UCSD-AML1 (cell line): ENCODE measurements around the gene MYL6B.
"Not testable (repeated sequence)": the region's sequence is repeated elsewhere in the genome, so short reads cannot be mapped to it uniquely, and the experiment has no call there.

Experiments used
- DNase-seq: peaks from one replicate; lab custom pipeline; 2025; ENCODE audit not compliant: unreplicated experiment; lab: John Stamatoyannopoulos, UW

The MYL6B gene

DNA sequence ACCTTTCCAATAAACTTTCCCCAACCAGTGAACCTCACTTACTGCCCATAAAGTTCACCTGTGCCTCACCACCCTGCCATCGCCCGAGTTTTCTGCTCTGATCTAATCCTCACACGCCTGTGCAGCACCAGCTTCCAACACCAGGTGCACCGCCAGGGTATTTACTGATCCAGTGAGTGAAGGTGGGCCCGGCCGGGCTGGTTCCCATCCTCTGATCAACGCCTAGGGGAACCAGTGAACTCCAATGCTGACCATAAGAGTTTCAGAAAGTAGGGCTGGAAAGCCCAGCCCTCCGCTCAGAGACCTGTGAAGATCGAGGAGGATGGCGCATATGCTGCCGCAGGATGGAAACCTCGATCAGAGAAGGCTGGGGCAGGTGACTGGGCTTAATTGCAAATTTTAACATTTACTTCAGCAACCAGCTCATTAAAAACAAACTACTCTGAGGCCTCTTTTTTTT is 685 bp upstream of the MYL6B start:
- peak; percentile 62 for DNase-seq

DNA sequence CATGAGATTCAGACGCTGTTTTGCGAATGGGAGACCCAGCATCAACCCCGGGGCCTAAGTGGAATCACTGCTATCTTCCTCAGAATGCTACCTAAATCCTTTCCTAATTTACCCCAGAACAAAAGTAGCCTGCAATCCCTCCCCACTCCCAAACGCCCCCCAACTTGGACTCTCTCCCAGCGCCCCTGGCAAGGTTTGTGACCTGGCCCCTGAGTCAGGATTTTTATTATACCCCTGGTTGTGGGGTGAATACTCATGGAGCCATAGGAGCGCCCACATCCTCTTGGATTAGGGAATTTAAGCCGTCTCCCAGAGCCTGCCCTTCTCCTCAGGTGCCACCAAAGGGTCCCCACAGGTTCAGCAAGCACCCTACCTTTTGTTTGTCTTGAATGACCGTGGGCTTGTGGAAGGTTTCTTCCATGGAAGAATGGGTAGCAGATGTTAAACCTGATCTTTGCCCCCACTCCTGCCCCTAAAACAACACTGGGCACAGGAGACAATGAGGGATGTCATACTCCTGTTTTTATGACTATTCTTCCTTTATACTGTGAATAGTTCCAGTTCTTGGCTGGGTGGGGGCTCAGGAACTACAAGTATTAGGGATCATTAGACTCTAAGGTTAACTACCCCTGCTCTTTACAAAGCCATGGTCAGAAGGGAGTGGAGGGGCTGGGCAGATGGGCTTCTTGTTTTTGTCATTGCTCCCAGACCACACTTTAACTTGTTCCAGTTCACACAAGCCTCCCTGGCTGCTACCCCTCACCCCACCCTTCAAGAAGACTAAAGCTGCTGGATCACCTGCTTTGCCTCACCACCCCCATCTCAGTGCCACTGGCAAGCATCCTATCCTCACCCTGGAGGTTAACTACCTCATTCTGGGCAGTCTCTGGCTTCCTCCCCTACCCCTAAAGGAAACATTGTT is 630 bp downstream of the MYL6B start:
- no peak for DNase-seq

DNA sequence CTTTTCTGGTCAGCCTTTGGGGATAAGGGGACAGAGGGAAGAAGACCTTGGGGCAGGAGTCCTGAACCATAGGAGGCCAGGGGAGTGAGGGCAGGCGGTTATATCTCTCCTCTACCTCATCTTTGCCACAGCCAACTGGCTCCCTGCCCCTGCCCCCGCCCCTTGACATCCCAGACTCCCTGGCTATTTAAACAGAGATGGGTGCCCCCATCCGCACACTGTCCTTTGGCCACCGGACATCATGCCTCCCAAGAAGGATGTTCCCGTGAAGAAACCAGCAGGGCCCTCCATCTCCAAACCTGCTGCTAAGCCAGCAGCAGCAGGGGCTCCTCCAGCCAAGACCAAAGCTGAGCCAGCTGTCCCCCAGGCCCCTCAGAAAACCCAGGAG is 1.3 kb downstream of the MYL6B start:
- no peak for DNase-seq

DNA sequence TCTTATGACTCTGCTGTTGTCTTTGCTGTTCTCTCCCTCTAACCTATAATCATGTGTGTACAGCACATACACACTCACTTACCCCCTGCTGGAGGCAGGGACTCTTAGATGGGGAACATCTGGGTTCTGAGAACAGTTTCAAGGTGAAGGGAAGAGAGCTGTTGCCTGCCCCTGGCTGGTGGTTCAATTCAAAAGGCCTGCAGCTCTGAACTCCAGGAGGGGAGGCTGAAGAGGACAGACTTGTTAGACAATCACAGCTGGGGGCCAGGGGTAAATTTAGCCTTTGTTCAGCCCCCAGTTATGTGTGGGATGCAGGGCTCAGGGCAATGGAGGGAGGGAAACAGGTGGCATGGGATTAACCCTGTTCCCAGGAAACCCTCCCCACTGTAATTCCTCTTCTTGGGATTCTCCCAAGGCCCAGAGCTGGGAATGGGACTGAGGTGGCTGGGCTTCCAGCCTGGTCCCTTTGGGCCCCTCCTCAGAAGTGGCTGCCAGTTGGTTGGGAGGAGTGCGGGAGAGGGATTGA is 1.9 kb downstream of the MYL6B start:
- no peak for DNase-seq

DNA sequence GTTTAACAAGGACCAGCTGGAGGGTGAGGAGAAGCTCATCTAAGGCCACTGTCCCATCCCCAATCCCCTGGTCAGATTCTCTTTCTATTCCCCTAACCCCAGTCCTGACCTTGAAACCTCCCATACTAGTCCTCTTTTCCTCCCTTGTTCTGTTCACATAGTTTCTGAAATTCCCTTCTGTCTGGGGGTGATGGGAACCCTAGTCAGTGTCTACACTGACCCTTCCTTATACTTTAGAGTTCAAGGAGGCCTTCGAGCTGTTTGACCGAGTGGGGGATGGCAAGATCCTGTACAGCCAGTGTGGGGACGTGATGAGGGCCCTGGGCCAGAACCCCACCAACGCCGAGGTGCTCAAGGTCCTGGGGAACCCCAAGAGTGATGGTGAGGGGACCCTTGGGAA is 2.4 kb downstream of the MYL6B start:
- no peak for DNase-seq

DNA sequence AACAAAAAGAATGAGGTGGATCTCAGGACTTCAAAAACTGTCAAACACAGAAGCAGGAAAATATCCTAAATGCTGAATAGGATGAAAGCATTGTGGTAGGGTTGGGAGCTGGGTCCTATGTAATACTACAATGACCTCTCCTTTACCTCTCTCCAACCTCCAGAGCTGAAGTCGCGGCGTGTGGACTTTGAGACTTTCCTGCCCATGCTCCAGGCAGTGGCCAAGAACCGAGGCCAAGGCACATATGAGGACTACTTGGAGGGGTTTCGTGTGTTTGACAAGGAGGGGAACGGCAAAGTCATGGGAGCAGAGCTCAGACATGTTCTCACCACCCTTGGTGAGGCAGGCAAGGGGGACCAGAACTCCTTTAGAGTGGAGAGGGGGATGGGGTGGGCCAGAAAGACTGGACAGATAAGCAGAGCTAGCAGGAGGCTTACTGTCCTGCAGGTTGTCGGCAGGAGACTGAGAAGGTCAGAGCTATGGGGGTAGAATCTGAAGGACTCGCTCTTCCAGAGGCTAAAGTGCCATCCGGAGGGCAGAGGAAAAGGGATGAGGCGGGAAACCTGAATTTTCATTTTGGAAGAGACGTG is 3.0 kb downstream of the MYL6B start:
- DNase-seq = no peak

DNA sequence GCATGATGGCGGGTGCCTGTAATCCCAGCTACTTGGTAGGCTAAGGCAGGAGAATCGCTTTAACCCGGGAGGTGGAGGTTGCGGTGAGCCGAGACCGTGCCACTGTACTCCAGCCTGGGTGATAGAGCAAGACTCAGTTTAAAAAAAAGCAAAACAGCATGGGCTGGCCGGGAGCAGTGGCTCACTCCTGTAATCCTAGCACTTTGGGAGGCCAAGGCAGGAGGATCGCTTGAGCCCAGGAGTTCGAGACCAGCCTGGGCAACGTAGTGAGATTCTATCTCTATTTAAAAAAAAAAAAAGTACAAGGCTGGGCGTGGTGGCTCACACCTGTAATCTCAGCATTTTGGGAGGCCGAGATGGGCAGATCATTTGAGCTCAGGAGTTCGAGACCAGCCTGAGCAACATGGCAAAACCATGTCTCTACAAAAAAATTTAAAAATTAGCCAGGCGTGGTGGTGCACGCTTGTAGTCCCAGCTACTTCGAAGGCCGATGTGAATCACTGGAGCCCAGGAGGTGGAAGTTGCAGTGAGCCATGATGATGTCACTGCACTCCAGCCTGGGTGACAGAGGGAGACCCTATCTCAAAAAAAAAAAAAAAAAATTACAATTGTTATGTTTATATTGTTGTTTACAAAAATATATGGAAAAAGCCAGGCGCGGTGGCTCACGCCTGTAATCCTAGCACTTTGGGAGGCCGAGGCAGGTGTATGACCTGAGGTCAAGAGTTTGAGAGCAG is 4.2 kb downstream of the MYL6B start:
- DNase-seq = not testable (repeated sequence)

DNA sequence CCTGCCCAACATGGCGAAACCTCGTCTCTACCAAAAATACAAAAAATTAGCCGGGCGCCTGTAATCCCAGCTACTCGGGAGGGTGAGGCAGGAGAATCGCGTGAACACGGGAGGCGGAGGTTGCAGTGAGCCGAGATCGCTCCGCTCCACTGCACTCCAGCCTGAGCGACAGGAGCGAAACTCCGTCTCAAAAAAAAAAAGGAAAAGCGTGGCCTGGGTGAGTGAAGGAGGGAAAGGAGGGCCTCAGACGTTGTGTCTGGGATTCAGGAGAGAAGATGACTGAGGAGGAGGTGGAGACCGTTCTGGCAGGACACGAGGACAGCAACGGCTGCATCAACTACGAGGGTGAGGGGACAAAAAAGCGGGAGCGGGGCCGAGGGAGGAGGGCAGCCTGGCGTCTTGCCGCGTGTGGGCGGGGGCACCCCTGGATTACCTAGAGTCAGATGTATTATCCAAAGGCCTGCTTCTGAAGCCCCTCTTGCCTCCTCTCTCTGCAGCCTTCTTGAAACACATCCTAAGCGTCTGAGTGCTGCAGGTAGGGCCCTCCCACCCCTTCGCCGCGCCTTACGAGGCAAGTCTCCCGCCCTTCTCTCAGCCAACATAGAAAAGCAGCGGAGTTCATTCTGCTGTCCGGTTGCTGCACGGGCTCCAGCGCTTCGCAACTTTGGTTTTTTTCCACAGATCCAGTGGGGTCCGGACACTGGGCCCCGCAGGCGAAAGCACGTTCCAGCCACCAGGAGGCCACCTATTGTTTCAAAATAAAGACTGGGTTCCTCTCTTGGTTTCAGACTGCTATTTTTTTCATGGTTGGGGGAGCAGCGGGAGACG is 5.0 kb downstream of the MYL6B start:
- peak; percentile 74 for DNase-seq

DNA sequence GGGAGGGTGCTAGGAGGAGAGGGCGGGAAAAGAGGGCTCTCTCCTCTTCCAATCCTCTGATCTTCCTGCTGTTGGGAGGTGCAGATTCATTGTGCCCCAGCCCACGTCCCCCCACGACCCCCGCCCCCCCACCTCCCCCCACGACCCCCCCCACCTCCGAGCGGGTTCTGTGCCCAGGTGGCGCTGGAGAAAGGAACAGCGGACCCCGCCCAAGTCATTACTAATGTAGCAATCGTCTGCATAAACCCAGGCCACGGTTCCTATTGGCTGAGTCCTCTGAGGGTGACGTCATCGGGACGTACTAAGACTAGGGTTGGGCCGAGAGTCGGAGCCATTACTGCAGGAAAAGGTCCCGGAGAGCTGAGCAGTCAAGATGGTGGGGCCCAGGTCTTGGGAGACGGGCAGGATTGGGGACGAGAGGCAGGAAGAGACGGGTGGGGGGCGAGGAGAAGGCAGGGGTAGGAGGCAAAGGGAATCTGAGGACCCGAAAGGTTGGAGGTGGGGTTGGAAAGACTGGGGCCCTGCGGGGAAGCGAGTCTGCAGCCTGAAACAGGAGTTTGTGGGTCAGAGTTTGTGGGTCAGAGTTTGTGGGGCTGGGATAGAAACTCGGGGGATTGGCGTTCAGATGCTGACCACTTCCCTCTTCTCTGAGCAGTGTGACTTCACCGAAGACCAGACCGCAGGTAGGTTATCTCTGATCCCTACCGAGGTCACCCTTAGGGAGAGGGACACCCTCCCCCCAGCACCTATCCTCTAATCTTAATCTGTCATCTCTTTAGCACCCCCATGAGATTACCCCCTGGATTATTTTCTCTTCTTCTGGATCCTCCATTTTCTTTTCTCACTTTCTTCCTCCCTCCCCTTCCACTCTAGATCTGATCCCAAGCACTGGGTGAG is 5.9 kb downstream of the MYL6B start, which contains the start of gene MYL6:
Gene MYL6 (plus strand): TSS at position 331 of the 897 bp plus-strand sequence. CDS start 43 bp downstream, at position 374.
- DNase-seq = peak; percentile 86

DNA sequence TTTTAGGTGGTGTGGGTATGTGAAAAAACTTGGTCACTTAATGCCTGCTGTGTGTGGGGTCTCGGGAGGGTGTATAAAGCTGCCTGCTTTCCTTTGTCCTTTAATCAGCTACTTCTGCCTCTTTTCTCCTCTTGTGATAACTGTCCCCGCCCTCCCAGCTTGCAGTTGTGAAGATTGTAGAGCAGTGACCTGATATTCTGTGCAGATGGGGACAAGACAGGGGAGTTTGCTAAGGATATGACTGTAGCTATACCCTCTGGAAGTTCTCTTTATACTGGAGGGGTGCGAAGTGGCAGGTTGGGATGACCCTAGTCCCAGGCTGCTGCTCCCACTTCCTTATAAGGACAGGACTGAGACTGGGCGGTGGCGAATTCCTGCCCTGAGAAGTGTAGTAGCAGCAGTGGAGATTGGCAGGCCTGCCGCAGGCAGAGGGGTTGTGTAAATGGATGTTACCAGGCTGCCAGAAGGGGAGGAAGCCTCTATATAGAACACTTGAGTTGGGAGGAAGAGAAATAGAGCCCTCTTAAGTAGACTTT is 6.6 kb downstream of the MYL6B start:
- DNase-seq = peak; percentile 55

DNA sequence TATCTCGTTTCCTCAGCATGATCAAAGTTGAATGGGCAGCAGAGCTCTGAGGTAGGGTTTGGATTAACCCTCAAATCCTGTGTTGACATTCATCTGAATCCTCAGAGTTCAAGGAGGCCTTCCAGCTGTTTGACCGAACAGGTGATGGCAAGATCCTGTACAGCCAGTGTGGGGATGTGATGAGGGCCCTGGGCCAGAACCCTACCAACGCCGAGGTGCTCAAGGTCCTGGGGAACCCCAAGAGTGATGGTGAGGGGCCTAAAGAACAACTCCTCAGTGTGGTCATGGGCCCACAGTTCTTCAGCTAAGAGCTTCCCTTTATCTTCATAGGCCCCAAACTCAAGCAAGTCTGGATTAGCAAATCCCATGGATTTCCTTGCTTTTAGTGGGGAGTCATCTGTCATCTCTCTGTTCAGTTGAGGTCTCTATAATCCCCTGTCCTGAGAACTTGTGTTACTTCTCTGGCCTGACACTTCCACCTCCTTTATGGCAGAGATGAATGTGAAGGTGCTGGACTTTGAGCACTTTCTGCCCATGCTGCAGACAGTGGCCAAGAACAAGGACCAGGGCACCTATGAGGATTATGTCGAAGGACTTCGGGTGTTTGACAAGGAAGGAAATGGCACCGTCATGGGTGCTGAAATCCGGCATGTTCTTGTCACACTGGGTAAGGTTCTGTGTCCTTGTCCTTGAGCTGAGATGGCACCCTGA is 7.2 kb downstream of the MYL6B start:
- no peak for DNase-seq

DNA sequence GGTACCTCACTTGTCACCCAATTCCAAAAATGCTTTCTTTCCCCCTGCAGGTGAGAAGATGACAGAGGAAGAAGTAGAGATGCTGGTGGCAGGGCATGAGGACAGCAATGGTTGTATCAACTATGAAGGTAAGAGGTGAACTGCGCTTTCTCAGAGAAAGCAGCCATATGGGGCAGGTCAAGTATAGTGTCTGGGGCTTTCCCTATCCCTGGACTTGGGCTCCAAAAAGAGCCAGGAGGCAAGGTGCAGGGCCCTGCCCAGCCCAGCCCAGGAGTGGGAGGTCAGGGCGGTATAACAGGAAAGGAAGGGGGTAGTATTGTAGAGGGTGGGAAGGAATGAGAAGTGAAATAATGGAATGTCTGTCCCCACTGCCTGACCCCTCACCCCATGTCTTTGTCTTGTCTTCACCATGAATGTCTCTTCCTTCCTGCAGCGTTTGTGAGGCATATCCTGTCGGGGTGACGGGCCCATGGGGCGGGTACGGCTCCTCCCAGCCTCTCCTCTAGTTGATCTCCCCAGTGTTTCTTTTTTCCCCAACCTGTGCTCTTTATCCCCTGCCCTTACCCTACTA is 7.9 kb downstream of the MYL6B start:
- no peak for DNase-seq

DNA sequence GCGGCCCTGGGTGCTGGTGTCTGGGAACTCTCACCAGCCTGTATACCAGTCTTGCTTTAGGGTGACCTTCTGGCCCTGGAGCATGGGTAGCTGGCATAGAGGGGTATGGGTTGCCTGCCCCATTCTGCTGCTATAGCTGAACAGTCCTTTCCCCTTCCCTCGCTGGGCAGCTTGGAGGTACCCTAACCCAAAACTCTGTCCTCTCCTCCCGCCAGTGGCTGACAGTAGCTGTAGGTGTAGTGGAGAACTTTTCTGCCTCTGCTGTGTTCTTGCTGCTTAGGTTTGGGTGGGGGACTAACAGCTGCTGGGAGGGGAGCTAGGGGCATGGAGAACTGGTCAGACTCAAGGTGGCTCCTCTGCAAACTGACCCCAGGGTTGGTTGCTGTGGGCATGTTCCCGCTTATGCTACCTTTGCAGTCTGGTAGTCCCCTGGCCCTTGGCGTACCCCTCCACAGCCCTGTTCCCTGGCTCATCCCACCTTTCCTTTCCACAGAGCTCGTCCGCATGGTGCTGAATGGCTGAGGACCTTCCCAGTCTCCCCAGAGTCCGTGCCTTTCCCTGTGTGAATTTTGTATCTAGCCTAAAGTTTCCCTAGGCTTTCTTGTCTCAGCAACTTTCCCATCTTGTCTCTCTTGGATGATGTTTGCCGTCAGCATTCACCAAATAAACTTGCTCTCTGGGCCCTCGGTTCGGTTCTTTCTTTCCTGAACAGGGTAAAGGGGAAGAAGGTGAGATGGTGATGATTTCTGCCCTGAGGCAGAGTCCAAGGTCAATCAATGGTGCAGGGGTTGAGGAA is 8.7 kb downstream of the MYL6B start:
- DNase-seq = no peak

DNA sequence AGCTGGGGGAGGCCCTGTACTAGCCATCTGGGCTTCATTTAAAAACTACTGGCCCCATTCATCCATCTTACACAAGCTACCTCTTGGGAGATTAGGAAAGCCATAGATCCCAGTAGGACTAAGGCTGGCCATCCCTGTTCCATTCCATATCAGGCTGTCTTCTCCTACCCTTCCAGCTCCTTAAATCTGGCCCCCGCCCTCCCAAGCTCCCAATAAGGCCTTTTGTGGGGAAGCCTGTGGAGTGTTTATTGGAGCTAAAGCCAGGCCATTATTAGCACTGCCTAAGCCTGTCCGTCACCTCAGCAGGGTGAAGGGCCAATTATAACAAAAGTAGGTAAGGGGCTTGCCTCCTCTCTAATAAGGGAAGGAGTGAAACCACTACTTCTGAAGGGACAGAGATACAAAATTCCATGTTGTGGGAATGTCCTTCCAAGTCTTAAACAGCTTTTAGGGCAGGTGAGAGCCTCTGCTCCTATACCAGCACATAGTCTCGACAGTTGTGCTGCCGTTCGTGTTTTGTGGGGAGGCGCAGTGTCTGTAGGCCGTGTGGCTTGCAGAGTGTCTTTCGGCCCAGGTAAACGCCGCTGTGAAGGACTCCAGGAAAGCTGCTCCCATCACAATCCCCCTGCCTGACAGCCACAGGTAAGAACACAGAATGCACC is 9.4 kb downstream of the MYL6B start:
- no peak for DNase-seq

DNA sequence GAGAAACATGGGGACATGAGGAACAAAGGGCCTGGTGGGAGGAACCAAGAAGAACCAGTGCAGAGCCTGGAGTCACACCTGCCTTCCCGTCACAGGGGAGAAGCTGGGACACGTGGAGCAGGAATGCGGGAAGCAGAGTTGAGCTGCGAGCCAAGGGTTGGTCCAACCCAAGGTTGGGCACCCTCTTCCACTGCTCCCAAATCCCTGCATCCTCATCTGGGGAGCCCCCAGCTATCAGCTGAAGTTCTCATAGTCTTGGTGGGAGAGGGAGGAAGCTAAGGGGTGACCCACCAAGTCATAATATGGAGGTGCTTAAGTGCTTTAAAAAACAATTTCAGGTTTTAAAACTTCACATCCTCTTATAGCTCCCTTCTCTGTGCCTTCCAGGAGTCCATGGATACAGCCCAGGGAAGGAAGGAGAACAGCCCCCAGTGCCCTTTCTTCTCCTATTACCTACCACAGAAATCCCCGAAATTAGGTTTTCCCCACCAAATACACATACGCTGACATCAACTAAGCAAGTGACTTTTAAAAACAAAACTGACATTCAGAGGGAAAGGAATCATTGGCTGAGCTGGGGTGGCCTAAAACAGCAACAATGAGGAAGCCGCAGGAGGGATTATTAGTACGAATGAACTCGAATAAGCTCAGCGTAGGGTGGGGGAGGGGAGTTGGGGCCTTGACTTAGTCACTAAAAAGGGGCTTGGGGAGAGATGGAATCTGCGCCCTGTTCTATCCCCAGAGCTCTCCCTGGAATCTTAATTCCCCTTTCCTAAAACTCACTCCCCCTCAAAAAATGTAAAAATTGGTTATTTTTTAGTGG is 10.3 kb downstream of the MYL6B start:
- DNase-seq = no peak
